Type B pancreatic cell (in vitro differentiated cells): ENCODE data around the gene NAV3. TPM values are rescaled to one million over a fixed set of nuclear protein-coding genes. Genes with fewer than 3 reads are reported as not detected.

ENCODE experiments used
- DNase-seq: peaks from one replicate; pipeline ENCODE4 v3.0.0; 2021; ENCODE audit warnings: mixed read lengths; ENCODE audit not compliant: unreplicated experiment; ENCODE audit errors: extremely low spot score
- H3K27ac Mint-ChIP-seq: 2 replicates; pipeline ENCODE4 v1.8.0; 2021; ENCODE audit warnings: mild to moderate bottlenecking, mixed read lengths
- H3K27me3 Mint-ChIP-seq: 2 replicates; pipeline ENCODE4 v1.8.0; 2021; ENCODE audit warnings: mixed read lengths
- H3K36me3 Mint-ChIP-seq: 2 replicates; pipeline ENCODE4 v1.8.0; 2021; ENCODE audit warnings: mixed read lengths
- H3K4me1 Mint-ChIP-seq: one replicate; pipeline ENCODE4 v1.8.0; 2021; ENCODE audit warnings: mixed read lengths; ENCODE audit not compliant: unreplicated experiment
- H3K4me3 Mint-ChIP-seq: 2 replicates; pipeline ENCODE4 v1.8.0; 2021; ENCODE audit warnings: mild to moderate bottlenecking, mixed read lengths
- H3K9me3 Mint-ChIP-seq: 2 replicates; pipeline ENCODE4 v1.8.0; 2021; ENCODE audit warnings: mixed read lengths
- CTCF ChIP-seq: fragments of 200-600 bp; sonication (generic); conservative IDR thresholded peaks from 2 replicates; pipeline ENCODE4 v1.5.0; 2021; ENCODE audit warnings: antibody characterized with exemption, mild to moderate bottlenecking
- total RNA-seq: library from RNA; stranded (reverse); gene quantifications from 2 replicates; pipeline ENCODE4 v1.2.1, GENCODE V29; 2021; ENCODE audit warnings: low replicate concordance

NAV3 gene
- total RNA-seq, 1 donor from 2014 or later = 24.9 TPM

GRCh38 chr12:78191611-78192010 is 360.9 kb downstream of the NAV3 start:
- H3K27me3 Mint-ChIP-seq = no peaks in the 10 kb centered on the region

GRCh38 chr12:78192979-78193378 is 362.3 kb downstream of the NAV3 start:
- H3K27me3 Mint-ChIP-seq = no peaks in the 10 kb centered on the region
- H3K4me1 Mint-ChIP-seq = peaks cover 8% of the 10 kb centered on the region
- H3K36me3 Mint-ChIP-seq = no peaks in the 10 kb centered on the region
- no peak for DNase-seq
- H3K4me3 Mint-ChIP-seq = no peak overlapping the region
- H3K27ac Mint-ChIP-seq = no peak overlapping the region
- TF ChIP-seq CTCF = no peak
- no peaks in the 10 kb centered on the region for H3K9me3 Mint-ChIP-seq

More at GRCh38 chr12:78191611-78192010, 360.9 kb downstream of the NAV3 start:
- no peaks in the 10 kb centered on the region for H3K9me3 Mint-ChIP-seq
- H3K36me3 Mint-ChIP-seq = no peaks in the 10 kb centered on the region
- H3K4me3 Mint-ChIP-seq = no peak overlapping the region
- TF ChIP-seq CTCF = no peak
- H3K4me1 Mint-ChIP-seq = peaks cover 8% of the 10 kb centered on the region
- DNase-seq = no peak
- no peak overlapping the region for H3K27ac Mint-ChIP-seq

GRCh38 chr12:78194448-78194847 is 363.8 kb downstream of the NAV3 start:
- Mint-ChIP-seq H3K27ac (no peak overlapping the region), H3K27me3 (no peaks in the 10 kb centered on the region), H3K36me3 (peaks cover 2% of the 10 kb centered on the region), H3K9me3 (no peaks in the 10 kb centered on the region), H3K4me3 (no peak overlapping the region), H3K4me1 (peaks cover 8% of the 10 kb centered on the region)
- no peak for DNase-seq
- no peak for TF ChIP-seq CTCF

GRCh38 chr12:78198896-78199295 is 368.2 kb downstream of the NAV3 start:
- no peak for DNase-seq
- Mint-ChIP-seq H3K4me1 (no peaks in the 10 kb centered on the region), H3K4me3 (no peak overlapping the region), H3K36me3 (peaks cover 10% of the 10 kb centered on the region), H3K27me3 (no peaks in the 10 kb centered on the region), H3K9me3 (no peaks in the 10 kb centered on the region), H3K27ac (no peak overlapping the region)
- TF ChIP-seq CTCF = no peak

GRCh38 chr12:78199926-78200325 is 369.2 kb downstream of the NAV3 start:
- no peaks in the 10 kb centered on the region for H3K9me3 Mint-ChIP-seq
- TF ChIP-seq CTCF = no peak
- H3K4me1 Mint-ChIP-seq = no peaks in the 10 kb centered on the region
- no peak for DNase-seq
- no peaks in the 10 kb centered on the region for H3K27me3 Mint-ChIP-seq
- no peak overlapping the region for H3K27ac Mint-ChIP-seq
- peaks cover 10% of the 10 kb centered on the region for H3K36me3 Mint-ChIP-seq
- H3K4me3 Mint-ChIP-seq = no peak overlapping the region

GRCh38 chr12:78204926-78205325 is 374.2 kb downstream of the NAV3 start:
- Mint-ChIP-seq H3K27me3 (no peaks in the 10 kb centered on the region), H3K4me3 (no peak overlapping the region), H3K4me1 (peaks cover 9% of the 10 kb centered on the region), H3K9me3 (no peaks in the 10 kb centered on the region), H3K27ac (no peak overlapping the region), H3K36me3 (peaks cover 5% of the 10 kb centered on the region)
- TF ChIP-seq CTCF = no peak
- no peak for DNase-seq
